GM10266 (cell line): Measurements from ENCODE around the gene KBTBD4.

Experiments used
- DNase-seq: peaks from one replicate; pipeline ENCODE4 v3.0.0; 2012; ENCODE audit errors: extremely low spot score
- TF ChIP-seq, protein P1 (sequence below): IDR thresholded peaks from 2 replicates; pipeline ENCODE4 v1.5.1; 2012; ENCODE audit warnings: mild to moderate bottlenecking, low read depth; ENCODE audit not compliant: control insufficient read depth, insufficient read depth; ENCODE audit errors: missing control alignments

Gene KBTBD4

DNA sequence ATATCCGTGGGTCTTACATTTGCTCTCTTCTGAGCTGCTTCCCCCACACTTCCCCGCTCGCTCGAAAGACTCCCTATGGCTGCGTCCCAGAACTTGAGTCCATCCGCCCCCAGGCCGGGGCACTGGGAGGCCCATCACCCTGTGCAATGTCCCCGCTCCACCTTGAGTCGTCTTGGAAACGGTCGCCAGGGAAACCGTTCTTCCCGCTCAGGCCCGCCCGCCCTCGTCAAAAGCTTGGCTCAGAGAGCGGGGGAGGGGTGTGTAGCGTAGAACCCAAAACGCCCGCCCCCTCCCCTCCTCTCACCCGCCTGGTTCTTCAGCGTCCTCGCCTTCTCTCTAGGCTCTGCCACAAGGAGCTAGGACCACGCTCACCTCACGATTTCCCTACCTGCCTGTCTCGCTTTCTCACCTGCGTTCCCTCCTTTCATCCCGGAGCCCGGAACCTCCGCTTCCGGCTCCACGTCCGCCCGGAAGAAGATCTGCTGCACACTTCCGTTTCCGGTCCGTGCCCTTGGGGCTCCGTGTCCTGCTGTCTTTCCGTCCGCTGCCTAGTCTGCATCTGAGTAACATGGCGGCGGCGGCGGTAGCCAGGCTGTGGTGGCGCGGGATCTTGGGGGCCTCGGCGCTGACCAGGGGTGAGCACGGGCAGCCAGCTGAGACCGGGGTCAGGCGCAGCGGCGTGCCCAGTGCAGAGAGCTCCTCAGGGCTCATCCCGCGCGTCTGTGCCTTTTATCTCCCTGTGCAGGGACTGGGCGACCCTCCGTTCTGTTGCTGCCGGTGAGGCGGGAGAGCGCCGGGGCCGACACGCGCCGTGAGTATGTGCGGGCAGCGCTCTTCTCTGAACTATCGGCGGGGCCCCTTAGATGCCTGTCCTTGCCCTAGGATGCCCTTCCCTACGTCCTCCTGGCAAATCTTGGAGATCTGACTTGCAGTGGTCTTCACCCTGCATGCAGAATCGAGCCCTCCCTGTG lies at the start of gene KBTBD4, which contains the start of gene NDUFS3:
Gene KBTBD4, minus strand, starts transcription at position 447 of the 971 bp plus-strand sequence. Its CDS starts 19 bp downstream, at position 428.
Gene NDUFS3, plus strand, starts transcription at position 551 of the 971 bp plus-strand sequence. Its CDS starts 18 bp downstream, at position 569.
- TF ChIP-seq, protein P1, sequence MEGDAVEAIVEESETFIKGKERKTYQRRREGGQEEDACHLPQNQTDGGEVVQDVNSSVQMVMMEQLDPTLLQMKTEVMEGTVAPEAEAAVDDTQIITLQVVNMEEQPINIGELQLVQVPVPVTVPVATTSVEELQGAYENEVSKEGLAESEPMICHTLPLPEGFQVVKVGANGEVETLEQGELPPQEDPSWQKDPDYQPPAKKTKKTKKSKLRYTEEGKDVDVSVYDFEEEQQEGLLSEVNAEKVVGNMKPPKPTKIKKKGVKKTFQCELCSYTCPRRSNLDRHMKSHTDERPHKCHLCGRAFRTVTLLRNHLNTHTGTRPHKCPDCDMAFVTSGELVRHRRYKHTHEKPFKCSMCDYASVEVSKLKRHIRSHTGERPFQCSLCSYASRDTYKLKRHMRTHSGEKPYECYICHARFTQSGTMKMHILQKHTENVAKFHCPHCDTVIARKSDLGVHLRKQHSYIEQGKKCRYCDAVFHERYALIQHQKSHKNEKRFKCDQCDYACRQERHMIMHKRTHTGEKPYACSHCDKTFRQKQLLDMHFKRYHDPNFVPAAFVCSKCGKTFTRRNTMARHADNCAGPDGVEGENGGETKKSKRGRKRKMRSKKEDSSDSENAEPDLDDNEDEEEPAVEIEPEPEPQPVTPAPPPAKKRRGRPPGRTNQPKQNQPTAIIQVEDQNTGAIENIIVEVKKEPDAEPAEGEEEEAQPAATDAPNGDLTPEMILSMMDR = no peak
- DNase-seq = peak; percentile 89

DNA sequence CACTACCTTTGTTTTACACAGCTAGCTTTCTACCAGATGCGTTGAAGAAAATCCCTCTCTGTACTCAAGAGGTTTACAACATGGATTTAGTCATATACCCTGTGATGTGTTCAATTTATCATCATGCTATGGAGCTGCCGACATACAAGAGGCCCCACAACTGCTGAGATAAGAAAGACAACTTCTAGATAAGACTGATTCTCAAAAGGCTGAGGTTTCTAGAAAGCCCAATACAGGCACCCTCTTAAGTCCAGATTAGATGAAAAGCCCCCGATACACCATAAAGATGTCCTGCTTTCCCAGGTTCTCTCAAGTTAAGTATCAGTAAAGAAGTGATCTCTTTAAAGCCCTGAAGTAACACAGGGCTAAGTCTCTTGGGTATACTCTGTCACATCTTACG lies 49.3 kb upstream of the KBTBD4 start:
- DNase-seq = no peak
- TF ChIP-seq, protein P1 = no peak

DNA sequence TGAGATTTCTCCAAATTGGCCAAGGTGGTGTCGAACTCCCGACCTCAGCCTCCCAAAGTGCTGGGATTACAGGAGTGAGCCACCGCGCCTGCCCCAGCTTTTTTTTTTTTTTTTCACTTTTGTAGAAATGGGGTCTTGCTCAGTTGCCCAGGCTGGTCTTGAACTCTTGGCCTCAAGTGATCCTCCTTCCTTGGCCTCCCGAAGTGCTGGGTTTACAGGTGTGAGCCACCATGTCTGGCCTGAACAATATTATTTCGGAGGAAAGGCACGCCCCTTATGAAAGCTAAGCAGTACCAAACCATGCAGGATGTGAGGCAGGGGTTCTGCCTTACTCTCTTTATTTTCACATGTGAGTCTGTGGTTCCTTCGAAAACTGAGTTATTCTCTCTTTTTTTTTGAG lies 47.5 kb upstream of the KBTBD4 start:
- no peak for DNase-seq
- TF ChIP-seq, protein P1 = no peak

DNA sequence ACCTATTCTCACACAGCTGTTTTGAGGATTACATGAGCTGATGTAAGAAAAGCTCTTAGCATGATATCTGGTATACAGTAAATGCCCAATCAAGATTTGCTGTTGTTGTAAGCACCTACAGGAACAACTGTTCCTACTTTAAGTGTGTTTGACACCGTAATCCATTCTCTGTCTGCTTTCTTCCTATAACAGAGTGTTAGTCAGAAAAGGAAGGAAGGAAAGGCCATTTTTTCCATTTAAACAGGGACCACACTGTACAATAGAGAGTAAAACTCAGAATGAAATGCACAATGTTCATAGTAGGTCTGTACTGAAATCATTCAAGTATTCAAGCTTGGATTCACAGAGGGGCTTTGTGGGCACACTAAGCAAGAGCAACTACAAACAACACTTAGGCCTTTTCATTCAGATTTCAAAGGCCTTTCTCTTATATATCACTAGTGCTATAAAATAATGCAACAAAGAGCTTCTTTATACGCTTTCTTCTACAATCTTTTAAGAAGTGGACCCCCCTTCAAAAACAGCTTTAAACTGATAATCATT lies 42.1 kb upstream of the KBTBD4 start:
- DNase-seq = no peak
- TF ChIP-seq, protein P1 = no peak

DNA sequence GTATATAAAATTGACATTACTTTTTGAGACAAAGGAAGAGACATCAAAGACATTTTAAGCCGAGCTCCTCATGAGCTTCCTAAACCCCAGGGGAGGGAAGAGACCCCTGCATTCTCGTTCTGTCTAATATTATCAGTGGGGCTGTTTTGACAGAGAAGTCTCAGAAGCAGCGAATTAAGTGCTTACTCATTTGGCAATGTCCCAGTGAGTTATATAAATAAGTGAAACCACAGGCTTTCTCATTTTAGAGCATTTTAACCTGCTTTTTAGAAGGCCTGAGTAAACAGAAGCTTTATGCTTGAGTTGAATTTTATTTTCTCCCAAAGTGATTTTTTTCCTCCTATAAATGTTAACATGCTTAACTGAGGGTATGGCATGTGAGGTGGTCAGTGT lies 38.6 kb upstream of the KBTBD4 start:
- TF ChIP-seq, protein P1 = no peak

DNA sequence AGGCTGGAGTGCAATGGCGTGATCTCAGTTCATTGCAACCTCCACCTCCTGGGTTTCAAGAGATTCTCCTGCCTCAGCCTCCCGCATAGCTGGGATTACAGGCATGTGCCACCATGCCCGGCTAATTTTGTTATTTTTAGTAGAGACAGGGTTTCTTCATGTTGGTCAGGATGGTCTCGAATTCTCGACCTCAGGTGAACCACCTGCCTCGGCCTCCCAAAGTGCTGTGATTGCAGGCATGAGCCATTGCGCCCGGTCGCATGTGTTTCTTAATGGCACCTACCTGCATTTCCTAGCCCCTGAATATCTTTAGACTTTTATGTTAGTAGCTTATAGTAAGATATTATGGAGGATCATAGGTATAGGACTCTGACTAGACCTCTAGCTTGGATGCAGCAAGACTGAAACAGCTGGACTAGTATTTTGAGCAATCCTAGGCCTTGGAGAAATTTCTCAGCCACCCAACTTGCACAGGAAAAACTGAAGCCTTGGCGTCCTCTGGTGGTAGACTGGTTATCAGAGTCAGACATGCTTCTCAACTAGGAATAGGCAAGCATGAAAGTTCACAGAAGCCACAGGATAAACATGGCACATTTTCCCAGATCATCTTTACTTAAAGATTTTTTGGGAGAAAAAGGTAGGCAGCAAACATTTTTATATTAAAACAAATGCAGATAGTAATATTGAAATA lies 38.1 kb upstream of the KBTBD4 start:
- TF ChIP-seq, protein P1 = peak; percentile 73
- DNase-seq = peak; percentile 51

More for the DNA sequence above, 38.6 kb upstream of the KBTBD4 start:
- DNase-seq = no peak
